Stimulated activated CD8-positive, alpha-beta memory T cell treated with anti-CD3 and anti-CD28 coated beads, Interleukin-4, amount 100 ng/mL, for 24 hours (primary cell): Measurements from ENCODE around the gene KLHL22.
A peak's percentile ranks its signal among the peaks of the same experiment; 100 is the strongest.
"Not testable (repeated sequence)": the region's sequence is repeated elsewhere in the genome, so short reads cannot be mapped to it uniquely, and the experiment has no call there.

Experiments
- DNase-seq: peaks from one replicate; pipeline ENCODE4 v3.0.0-alpha.2; 2020; ENCODE audit warnings: low read depth

Gene KLHL22

DNA sequence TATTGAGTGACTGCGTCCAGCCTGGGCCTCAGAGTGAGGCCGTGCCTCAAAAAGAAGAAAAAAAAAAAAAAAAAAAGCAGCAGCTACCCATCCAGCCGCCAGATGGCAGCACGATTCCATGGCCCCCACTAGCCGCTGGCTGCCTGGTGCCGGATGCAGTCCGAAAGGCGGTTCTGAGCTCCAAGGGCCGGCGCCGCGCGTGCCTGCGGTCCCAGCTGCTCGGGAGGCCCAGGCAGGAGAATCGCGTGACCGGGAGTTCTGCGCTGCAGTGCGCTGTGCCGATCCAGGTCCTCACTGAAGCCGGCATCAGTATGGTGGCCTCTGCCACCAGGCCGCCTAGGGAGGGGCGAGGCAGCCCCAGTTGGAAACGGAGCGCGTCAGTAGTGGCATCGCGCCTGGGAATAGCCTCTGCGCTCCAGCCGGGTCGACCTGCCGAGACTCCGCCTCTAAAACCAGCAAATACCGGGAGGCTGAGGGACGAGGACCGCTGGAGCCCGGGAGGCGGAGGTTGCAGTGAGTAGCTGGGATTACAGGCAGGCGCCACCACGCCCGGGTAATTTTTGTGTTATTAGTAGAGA, 77.3 kb downstream of the KLHL22 start:
- DNase-seq, result peak; percentile 49

DNA sequence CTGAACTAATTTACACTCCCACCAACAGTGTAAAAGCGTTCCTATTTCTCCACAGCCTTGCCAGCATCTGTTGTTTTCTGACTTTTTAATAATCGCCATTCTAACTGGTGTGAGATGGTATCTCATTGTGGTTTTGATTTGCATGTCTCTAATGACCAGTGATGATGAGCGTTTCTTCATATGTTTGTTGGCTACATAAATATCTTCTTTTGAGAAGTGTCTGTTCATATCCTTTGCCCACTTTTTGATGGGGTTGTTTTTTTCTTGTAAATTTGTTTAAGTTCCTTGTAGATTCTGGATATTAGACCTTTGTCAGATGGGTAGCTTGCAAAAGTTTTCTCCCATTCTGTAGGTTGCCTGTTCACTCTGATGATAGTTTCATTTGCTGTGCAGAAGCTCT, 79.9 kb downstream of the KLHL22 start:
- DNase-seq, result not testable (repeated sequence)

DNA sequence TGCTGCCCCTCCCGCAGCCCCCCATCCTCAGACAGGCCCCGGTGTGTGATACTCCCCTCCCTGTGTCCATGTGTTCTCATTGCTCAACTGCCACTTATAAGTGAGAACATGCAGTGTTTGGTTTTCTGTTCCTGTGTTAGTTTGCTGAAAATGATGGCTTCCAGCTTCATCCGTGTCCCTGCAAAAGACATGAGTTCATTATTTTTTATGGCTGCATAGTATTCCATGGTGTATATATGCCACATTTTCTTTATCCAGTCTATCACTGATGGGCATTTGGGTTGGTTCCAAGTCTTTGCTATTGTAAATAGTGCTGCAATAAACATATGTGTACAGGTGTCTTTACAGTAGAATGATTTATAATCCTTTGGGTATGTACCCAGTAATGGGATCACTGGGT, 80.4 kb downstream of the KLHL22 start:
- not testable (repeated sequence) for DNase-seq

DNA sequence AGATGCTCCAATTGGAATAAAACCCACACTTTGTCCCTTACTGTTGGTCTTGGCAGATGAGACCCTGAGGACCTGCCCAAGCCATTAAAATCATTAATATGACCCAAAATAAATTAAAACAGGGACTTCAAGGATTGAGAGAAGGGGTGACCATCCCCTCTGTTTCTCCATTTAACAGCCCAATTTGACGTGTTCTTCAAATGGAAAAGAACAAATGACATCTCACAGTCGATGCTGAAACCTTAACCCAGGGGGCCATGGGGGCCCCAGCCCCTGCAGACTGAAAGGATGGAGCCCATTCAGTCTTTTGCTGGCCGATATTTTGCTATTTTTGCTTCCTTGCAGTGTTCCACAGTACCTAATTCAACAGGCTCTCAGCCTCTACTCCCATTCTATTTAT, 81.1 kb downstream of the KLHL22 start:
- DNase-seq, result no peak

DNA sequence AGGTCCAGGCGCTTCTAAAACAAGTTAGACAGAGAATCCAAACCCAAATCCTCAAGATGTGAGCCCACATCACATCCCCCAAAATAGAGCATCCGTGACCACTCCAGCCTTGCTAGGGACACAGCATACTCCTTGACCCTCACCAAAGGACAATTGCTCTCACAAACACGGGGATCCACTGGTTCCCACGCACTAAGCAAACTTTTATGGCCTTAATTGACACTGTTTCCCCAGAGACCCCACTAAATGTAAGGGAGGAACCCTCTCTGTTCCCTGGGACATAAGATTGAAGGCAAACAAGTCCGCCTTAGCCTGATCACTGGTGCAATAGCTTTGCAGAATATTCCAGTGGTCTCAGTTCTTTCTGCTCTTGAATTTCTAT, 81.5 kb downstream of the KLHL22 start:
- DNase-seq, result no peak

DNA sequence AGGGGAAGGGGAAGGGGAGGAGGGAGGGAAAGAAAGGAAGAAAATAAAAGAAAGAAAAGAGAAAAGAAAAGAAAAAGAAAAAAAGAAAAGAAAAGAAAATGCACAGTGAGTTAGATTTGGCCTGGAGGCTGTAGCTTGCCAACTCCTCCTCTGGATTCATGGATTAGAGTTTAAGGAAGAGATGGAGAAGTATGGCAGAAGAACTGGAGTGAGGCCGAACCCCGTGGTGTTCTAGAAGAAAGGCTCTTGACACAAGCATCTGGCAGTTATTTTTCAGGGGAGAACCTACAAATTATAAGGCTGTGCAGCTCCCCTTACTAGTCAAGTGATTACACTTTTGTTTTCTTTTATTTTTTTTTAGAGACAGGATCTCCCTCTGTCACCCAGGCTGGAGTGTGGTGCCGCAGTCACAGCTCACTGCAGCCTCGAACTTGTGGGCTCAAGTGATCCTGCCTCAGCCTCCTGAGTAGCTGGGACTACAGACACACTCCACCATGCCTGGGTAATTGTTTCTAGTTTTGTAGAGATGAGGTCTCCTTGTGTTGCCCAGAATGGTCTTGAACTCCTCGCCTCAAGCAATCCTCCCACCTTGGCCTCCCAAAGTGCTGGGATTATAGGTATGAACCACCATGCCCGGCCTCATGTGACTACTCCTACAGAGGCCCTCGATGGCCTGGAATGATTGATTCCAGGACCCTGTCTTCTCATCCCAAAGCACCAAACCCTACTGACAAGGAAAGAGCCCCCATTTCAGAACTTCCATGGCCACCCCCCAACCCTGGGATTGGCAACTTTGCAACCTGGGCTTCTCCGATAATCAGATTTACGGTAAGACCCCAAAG, 82.2 kb downstream of the KLHL22 start:
- DNase-seq, result no peak

DNA sequence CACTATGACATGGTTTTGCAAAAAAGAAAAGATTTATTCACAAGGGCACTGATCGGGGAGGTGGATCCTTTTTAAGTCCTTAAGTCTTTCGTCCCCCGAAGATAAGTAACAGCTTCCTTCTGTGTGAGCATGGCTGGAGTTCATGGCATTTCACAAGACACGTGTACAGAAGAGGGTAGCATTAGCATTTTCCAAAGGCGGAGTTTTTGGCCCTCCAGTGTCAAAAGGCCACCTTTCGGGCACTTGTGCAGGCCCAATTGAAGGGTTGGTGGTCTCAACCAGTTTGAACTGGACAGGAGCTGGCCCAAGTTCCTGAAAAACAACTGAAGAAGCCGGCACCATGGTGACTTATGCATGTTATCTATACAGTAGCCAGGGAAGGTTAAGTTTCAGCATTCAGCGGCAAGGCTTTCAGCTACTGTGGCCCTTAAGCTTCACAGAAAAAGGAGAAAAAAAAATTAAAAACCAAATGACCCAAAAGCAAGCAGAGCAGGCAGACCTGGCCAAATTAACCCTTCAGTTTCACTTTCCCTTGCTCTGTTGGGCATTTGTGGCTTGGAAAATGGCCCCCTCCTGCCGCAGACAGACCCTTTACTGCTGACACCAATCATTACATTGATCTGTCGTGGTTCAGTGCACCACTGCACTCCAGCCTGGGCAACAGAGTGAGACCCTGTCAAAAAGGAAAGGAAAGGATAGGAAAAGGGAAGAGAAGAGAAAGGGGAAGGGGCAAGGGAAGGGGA, 83.0 kb downstream of the KLHL22 start:
- no peak for DNase-seq

- not testable (repeated sequence) for DNase-seq
Measured at GRCh38 chr22:20409385-20409784, 86.2 kb downstream of the KLHL22 start.

GRCh38 chr22:20408891-20409290, 86.7 kb downstream of the KLHL22 start:
- no peak for DNase-seq

DNA sequence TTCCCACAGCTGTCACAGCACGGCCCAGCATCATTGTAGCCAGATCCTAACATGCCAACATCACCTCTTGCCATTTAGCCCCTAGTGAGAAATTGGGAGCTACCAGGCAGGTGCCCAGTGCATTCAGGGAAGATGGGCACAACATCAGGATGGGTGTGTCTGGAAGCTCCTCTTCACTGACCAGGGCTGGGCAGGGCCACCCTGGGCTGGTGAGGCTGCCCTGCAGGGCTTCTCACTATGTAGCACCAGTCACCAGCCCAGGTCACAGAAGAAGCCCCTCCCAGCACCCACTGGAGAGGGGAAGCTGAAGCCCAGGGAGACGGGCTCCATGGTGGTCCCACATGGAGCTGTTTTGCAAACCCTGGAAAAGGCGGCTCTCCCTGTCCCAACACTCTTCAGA, 87.8 kb downstream of the KLHL22 start:
- DNase-seq, result no peak

DNA sequence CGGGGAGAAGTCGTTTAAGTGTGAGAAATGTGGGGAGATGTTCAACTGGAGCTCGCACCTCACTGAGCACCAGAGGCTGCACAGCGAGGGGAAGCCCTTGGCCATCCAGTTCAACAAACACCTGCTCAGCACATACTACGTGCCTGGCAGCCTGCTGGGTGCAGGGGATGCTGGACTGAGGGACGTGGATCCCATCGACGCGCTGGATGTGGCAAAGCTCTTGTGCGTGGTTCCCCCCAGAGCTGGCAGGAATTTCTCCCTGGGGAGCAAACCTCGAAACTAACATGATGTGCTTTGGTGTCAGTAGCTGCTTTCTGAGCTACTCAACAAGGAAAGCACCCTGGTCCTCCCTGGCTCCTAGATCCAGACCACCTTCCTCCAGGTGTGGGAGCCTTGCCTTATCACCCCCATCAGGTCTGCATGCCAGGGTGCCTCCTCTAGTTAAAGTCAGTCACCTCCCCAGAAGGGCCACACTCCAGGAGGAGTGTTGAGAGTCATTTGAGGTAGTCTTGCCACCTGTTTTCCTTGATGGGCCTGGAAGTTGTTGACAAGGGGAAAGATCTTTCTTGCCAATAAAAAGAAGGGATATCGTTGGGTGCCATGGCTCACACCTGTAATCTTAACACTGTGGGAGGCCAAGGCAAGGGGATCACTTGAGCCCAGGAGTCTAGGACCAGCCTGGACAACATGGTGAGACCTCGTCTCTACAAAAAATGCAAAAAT, 88.7 kb downstream of the KLHL22 start:
- no peak for DNase-seq

GRCh38 chr22:20405931-20406685, 89.5 kb downstream of the KLHL22 start:
- no peak for DNase-seq

DNA sequence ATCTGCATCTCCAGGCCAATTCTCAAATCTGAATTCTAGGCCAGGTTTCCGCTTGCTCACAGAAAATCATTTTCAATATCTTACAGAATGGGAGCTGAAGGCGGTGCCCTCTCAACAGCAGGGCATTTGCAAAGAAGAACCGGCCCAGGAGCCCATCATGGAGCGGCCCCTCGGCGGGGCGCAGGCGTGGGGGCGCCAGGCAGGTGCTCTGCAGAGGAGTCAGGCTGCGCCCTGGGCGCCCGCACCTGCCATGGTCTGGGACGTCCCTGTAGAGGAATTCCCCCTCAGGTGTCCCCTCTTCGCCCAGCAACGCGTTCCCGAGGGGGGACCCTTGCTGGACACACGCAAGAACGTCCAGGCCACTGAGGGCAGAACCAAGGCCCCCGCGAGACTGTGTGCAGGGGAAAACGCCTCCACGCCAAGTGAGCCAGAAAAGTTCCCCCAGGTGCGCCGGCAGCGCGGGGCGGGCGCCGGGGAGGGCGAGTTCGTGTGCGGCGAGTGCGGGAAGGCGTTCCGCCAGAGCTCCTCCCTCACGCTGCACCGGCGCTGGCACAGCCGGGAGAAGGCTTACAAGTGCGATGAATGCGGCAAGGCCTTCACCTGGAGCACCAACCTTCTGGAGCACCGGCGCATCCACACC, 90.2 kb downstream of the KLHL22 start:
- DNase-seq, result no peak

DNA sequence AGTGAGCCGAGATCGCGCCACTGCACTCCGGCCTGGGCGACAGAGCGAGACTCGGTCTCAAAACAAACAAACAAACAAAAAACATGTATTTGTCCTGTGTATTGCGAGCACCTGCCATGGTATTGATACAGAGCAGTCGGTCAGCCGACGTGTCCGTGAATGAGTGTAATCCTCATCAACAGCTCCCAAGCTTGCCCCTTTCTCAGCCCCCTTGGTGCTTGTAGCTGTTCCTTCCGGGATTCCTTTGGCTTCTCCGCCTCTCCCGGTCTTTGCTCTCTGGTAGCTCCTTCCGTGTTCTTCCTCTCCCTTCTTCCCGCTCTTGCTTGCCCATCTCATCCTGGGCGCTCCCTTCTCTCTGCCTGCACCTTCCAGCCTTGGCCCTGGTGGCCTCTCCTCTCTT, 90.7 kb downstream of the KLHL22 start:
- no peak for DNase-seq

DNA sequence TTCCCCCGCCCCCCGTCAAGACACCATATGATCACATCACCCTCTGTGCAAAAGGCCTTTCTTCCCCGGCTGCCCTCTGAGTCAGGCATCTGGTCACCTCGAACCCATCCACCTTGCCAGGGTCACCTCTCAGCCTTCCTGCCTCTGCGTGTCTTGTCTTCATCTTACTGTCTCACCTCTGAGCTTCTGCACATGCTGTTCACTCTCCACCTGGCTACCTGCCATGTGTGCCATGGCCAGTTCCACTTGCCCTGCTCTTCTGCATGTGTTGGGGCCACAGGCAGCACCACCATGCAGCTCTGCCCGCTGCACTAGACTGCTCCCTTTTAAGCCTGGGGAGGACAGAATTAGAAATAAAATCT, 91.8 kb downstream of the KLHL22 start:
- DNase-seq, result no peak

GRCh38 chr22:20402960-20403778, 92.4 kb downstream of the KLHL22 start:
- no peak for DNase-seq

GRCh38 chr22:20401376-20402014, 94.1 kb downstream of the KLHL22 start:
- DNase-seq, result no peak

GRCh38 chr22:20400606-20401375, 94.8 kb downstream of the KLHL22 start:
- no peak for DNase-seq
